Skeletal muscle tissue (tissue), 4 donors: ENCODE results near the gene GOLGB1. TPM values are rescaled to one million over a fixed set of nuclear protein-coding genes. Genes with fewer than 3 reads are reported as not detected.

Source experiments
- H3K27ac ChIP-seq: one replicate; pipeline ENCODE4 v1.7.0; 2013; ENCODE audit warnings: mild to moderate bottlenecking, low read depth, low read length, inconsistent platforms
- H3K27me3 ChIP-seq, 3 donors: one replicate each; pipeline ENCODE4 v1.7.0; 2013; ENCODE audit warnings: low read length in 3 of 3; ENCODE audit not compliant: control insufficient read depth in 3 of 3, insufficient read depth in 3 of 3
- H3K36me3 ChIP-seq, 3 donors: one replicate each; pipeline ENCODE4 v1.7.0; 2013; ENCODE audit warnings: low read length in 3 of 3; ENCODE audit not compliant: control insufficient read depth in 3 of 3, insufficient read depth in 3 of 3
- H3K4me1 ChIP-seq, 3 donors: one replicate each; pipeline ENCODE4 v1.7.0; 2013; ENCODE audit warnings: low read length in 3 of 3, mild to moderate bottlenecking in 3 of 3; ENCODE audit not compliant: control insufficient read depth in 3 of 3, insufficient read depth in 3 of 3
- H3K4me3 ChIP-seq, 3 donors: one replicate each; pipeline ENCODE4 v1.7.0; 2013; ENCODE audit warnings: low read length in 3 of 3
- H3K9ac ChIP-seq, 3 donors: one replicate each; pipeline ENCODE4 v1.7.0; 2013; ENCODE audit warnings: low read length in 3 of 3, mild to moderate bottlenecking in 3 of 3, moderate library complexity in 2 of 3, low read depth in 1 of 3
- H3K9me3 ChIP-seq, 3 donors: one replicate each; pipeline ENCODE4 v1.7.0; 2013; ENCODE audit warnings: low read length in 3 of 3; ENCODE audit not compliant: control insufficient read depth in 3 of 3
- total RNA-seq: library from RNA; depleted of rRNA; stranded (reverse); fragments of >200 nt; gene quantifications from one replicate; pipeline ENCODE4 v1.2.3, GENCODE V29; 2014
- donor health status: Osteomylitis.

GOLGB1 gene
- total RNA-seq, 1 donor from 2014 or later: 20.4 TPM

- no peak overlapping the region for H3K27ac ChIP-seq
- H3K4me1 ChIP-seq: no peaks in the 10 kb centered on the region
- H3K27me3 ChIP-seq: no peaks in the 10 kb centered on the region
- H3K36me3 ChIP-seq: peaks cover 26 to 67% (median 50%) of the 10 kb centered on the region in 3 donors
- no peak overlapping the region for H3K9ac ChIP-seq
- H3K9me3 ChIP-seq: no peaks in the 10 kb centered on the region
- H3K4me3 ChIP-seq: no peak overlapping the region
Measured at GRCh38 chr3:121723485-121723884, 26.1 kb downstream of the GOLGB1 start.

DNA sequence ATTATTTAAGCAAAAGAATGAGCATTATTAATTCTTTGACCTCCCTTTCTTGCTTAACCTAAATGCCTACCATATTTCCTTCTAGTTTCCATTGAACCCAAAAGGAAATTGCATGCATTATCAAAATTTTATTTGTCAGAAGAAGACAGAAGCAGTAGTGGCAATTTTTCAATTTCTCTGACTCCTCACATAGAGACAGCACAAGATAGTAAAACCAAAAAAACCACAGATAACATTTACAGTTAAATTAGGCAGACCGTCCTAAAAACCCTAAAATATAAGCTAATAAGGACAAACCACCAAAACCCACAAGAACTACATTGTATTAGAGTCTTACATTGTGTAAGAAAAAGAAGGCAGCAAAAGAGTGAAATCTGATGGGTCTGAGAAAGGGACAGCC is 27.1 kb downstream of the GOLGB1 start:
- H3K27me3 ChIP-seq: no peaks in the 10 kb centered on the region
- no peaks in the 10 kb centered on the region for H3K9me3 ChIP-seq
- peaks cover 31 to 64% (median 55%) of the 10 kb centered on the region in 3 donors for H3K36me3 ChIP-seq
- H3K27ac ChIP-seq: no peak overlapping the region
- H3K4me3 ChIP-seq: no peak overlapping the region
- H3K9ac ChIP-seq: no peak overlapping the region
- no peaks in the 10 kb centered on the region for H3K4me1 ChIP-seq

GRCh38 chr3:121720163-121720562 is 29.4 kb downstream of the GOLGB1 start:
- Histone ChIP-seq H3K27ac (no peak overlapping the region), H3K36me3 (peaks cover 35 to 60% (median 60%) of the 10 kb centered on the region in 3 donors), H3K27me3 (no peaks in the 10 kb centered on the region)

DNA sequence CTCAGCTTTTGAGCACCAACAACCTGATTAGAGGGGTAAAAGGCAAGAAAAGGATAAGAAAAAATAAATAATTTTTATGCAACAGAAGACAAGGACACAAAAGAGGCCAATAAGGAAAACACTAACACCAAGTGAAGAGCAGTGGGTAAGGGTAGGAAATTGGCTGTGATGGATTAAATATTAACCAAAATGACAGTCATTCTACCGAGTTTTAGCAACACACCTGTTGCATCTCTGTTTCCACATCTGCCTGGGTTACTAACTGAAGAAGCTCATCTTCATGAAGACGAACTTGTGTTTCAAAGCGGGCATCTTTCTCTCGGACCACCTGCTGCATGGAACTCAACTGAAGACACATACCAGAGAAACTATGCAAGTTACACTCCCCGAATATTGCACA is 30.1 kb downstream of the GOLGB1 start:
- Histone ChIP-seq H3K4me3 (no peak overlapping the region), H3K27ac (no peak overlapping the region), H3K4me1 (no peaks in the 10 kb centered on the region), H3K9me3 (no peaks in the 10 kb centered on the region), H3K36me3 (peaks cover 29 to 59% (median 53%) of the 10 kb centered on the region in 3 donors), H3K9ac (no peak overlapping the region), H3K27me3 (no peaks in the 10 kb centered on the region)

More at GRCh38 chr3:121720163-121720562, 29.4 kb downstream of the GOLGB1 start:
- no peak overlapping the region for H3K4me3 ChIP-seq
- H3K9ac ChIP-seq: no peak overlapping the region
- no peaks in the 10 kb centered on the region for H3K9me3 ChIP-seq
- no peaks in the 10 kb centered on the region for H3K4me1 ChIP-seq

- no peak overlapping the region for H3K9ac ChIP-seq
- no peaks in the 10 kb centered on the region for H3K4me1 ChIP-seq
- H3K36me3 ChIP-seq: peaks cover 32 to 64% (median 55%) of the 10 kb centered on the region in 3 donors
- H3K27ac ChIP-seq: no peak overlapping the region
- H3K4me3 ChIP-seq: no peak overlapping the region
- H3K27me3 ChIP-seq: no peaks in the 10 kb centered on the region
- no peaks in the 10 kb centered on the region for H3K9me3 ChIP-seq
Measured at GRCh38 chr3:121718205-121718846, 31.2 kb downstream of the GOLGB1 start.

- no peak overlapping the region for H3K27ac ChIP-seq
- H3K27me3 ChIP-seq: no peaks in the 10 kb centered on the region
- H3K9ac ChIP-seq: no peak overlapping the region
- H3K9me3 ChIP-seq: no peaks in the 10 kb centered on the region
- no peak overlapping the region for H3K4me3 ChIP-seq
- H3K36me3 ChIP-seq: peaks cover 3 to 23% (median 9%) of the 10 kb centered on the region in 3 donors
- H3K4me1 ChIP-seq: no peaks in the 10 kb centered on the region
Measured at GRCh38 chr3:121710347-121710746, 39.2 kb downstream of the GOLGB1 start.

DNA sequence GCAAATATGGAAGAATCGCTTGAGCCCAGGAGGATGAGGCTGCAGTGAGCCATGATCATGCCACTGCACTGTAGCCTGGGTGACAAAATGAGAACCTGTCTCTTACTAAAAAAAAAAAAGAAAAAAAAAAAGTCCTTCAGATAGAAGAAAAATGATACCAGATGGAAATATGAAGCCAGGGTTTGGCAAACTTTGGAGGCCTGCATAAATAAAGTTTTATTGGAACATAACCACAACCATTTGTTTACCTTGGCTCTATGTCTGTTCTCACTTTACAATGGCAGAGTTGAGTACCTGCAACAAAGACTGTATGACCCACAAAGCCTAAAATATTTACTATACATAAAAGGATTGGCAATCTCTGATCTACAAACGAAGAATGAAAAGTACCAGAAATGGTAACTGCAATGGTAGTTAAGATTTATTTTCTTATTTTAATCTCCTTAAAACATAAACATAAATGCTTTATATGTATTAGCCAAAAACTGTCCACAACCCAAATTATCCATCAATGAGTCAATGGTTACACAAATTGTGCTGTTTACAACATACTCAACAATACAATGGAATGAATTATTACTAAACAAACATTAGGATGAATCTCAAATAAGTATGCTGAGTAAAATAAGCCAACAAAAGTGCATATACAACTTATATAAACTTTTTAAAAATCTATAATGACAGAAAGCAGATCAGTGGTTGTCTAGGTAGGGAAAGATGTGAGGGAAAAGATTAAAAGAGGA is 41.8 kb downstream of the GOLGB1 start:
- Histone ChIP-seq H3K36me3 (peaks cover 0 to 4% (median 3%) of the 10 kb centered on the region in 3 donors), H3K27ac (no peak overlapping the region), H3K4me3 (no peak overlapping the region), H3K9me3 (no peaks in the 10 kb centered on the region), H3K4me1 (no peaks in the 10 kb centered on the region), H3K9ac (no peak overlapping the region), H3K27me3 (no peaks in the 10 kb centered on the region)

DNA sequence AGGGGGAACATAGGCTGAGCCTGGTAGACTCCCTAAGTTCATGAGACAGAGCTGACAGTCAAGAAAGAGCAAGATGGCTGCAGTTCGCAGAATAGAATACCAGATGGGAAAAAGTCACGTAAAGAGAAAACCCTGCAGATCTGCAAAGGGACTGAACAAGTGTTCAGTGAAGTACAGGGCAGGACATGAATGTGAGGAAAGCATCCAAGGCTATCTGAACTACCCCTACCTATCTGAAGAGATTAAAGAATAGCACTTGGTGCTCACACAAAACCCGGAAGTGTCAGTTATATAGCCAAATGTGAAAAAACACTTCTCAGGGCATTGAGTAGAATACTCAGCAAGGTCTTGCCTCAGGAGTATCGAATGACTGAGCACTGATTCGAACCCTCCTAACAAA is 44.0 kb downstream of the GOLGB1 start:
- H3K9me3 ChIP-seq: no peaks in the 10 kb centered on the region
- H3K36me3 ChIP-seq: peaks cover 0 to 2% (median 2%) of the 10 kb centered on the region in 3 donors
- H3K27ac ChIP-seq: no peak overlapping the region
- H3K27me3 ChIP-seq: no peaks in the 10 kb centered on the region
- no peak overlapping the region for H3K9ac ChIP-seq
- H3K4me3 ChIP-seq: no peak overlapping the region
- no peaks in the 10 kb centered on the region for H3K4me1 ChIP-seq

- Histone ChIP-seq H3K4me3 (no peak overlapping the region), H3K27me3 (no peaks in the 10 kb centered on the region), H3K36me3 (peaks cover 0 to 3% (median 2%) of the 10 kb centered on the region in 3 donors), H3K9me3 (no peaks in the 10 kb centered on the region), H3K27ac (no peak overlapping the region), H3K9ac (no peak overlapping the region), H3K4me1 (peaks cover 0 to 1% (median 0%) of the 10 kb centered on the region in 3 donors)
Measured at GRCh38 chr3:121703973-121704372, 45.6 kb downstream of the GOLGB1 start.

DNA sequence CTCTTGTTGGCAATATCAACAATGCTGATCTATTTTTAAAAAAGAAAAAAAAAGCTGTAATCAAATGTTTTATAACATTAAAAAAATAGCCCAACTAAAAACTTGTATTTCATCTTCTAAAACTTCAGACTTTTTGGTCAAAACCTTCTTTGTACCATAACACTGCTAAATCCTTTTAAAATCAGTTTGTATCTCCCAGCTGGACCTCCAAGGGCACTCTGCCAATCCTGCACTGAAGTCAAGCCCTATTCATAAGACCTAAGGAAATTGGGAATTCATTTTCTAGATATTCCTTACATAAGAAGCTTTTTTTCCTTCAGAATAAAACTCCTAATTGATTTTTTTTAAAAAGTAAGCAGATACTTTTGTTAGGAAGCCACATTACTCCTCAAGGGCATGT is 50.6 kb downstream of the GOLGB1 start:
- H3K27me3 ChIP-seq: no peaks in the 10 kb centered on the region
- no peaks in the 10 kb centered on the region for H3K9me3 ChIP-seq
- peaks cover 0 to 2% (median 0%) of the 10 kb centered on the region in 3 donors for H3K4me1 ChIP-seq
- no peak overlapping the region for H3K9ac ChIP-seq
- H3K4me3 ChIP-seq: no peak overlapping the region
- H3K27ac ChIP-seq: no peak overlapping the region
- peaks cover 4 to 24% (median 13%) of the 10 kb centered on the region in 3 donors for H3K36me3 ChIP-seq
